ENCODE results near the gene GCSH. TPM values are rescaled to one million over a fixed set of nuclear protein-coding genes. Genes with fewer than 3 reads are reported as not detected.

GCSH gene
- total RNA-seq, 1 experiment from 2014 or later, result 117 TPM

- POLR2A ChIA-PET, result no interaction called here
- no peak overlapping the region for H3K4me3 ChIP-seq (replicated peaks in 1 of 2; ENCODE audit: low read depth in 1 of 2, low read length in 2 of 2)
These were observed 20.1 kb upstream of the GCSH start for GRCh38 chr16:81116285-81116684.

More at GRCh38 chr16:81116285-81116684, 20.1 kb upstream of the GCSH start:
- TF ChIP-seq, protein P1, sequence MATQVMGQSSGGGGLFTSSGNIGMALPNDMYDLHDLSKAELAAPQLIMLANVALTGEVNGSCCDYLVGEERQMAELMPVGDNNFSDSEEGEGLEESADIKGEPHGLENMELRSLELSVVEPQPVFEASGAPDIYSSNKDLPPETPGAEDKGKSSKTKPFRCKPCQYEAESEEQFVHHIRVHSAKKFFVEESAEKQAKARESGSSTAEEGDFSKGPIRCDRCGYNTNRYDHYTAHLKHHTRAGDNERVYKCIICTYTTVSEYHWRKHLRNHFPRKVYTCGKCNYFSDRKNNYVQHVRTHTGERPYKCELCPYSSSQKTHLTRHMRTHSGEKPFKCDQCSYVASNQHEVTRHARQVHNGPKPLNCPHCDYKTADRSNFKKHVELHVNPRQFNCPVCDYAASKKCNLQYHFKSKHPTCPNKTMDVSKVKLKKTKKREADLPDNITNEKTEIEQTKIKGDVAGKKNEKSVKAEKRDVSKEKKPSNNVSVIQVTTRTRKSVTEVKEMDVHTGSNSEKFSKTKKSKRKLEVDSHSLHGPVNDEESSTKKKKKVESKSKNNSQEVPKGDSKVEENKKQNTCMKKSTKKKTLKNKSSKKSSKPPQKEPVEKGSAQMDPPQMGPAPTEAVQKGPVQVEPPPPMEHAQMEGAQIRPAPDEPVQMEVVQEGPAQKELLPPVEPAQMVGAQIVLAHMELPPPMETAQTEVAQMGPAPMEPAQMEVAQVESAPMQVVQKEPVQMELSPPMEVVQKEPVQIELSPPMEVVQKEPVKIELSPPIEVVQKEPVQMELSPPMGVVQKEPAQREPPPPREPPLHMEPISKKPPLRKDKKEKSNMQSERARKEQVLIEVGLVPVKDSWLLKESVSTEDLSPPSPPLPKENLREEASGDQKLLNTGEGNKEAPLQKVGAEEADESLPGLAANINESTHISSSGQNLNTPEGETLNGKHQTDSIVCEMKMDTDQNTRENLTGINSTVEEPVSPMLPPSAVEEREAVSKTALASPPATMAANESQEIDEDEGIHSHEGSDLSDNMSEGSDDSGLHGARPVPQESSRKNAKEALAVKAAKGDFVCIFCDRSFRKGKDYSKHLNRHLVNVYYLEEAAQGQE (IDR thresholded peaks at IDR 0.05; ENCODE audit: low read depth), result no peak
- TF ChIP-seq, protein P2, sequence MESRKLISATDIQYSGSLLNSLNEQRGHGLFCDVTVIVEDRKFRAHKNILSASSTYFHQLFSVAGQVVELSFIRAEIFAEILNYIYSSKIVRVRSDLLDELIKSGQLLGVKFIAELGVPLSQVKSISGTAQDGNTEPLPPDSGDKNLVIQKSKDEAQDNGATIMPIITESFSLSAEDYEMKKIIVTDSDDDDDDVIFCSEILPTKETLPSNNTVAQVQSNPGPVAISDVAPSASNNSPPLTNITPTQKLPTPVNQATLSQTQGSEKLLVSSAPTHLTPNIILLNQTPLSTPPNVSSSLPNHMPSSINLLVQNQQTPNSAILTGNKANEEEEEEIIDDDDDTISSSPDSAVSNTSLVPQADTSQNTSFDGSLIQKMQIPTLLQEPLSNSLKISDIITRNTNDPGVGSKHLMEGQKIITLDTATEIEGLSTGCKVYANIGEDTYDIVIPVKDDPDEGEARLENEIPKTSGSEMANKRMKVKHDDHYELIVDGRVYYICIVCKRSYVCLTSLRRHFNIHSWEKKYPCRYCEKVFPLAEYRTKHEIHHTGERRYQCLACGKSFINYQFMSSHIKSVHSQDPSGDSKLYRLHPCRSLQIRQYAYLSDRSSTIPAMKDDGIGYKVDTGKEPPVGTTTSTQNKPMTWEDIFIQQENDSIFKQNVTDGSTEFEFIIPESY (IDR thresholded peaks at IDR 0.05; ENCODE audit: extremely low read depth, insufficient replicate concordance, low read length), result no peak
- H2AFZ ChIP-seq (ENCODE audit: low read depth, low read length, poor library complexity, severe bottlenecking), result no peak overlapping the region
- no peaks in the 10 kb centered on the region for H3K79me2 ChIP-seq (ENCODE audit: insufficient read depth, low read length)
- no peak overlapping the region for H3K27ac ChIP-seq (ENCODE audit: low read depth, low read length)
- DNase-seq (ENCODE audit: low read depth, low spot score), result no peak
- no peaks in the 10 kb centered on the region for H3K9me2 ChIP-seq (ENCODE audit: insufficient read depth)
- no peaks in the 10 kb centered on the region for H3K4me1 ChIP-seq (ENCODE audit: control insufficient read depth in 1 of 2, insufficient read depth in 2 of 2, low read length in 2 of 2)
- no peak for ATAC-seq
- H3K9ac ChIP-seq (ENCODE audit: low read length), result no peak overlapping the region
- 0 out of 2 replicates have a peak, but pooled peaks cover 5% of the 10 kb centered on the region for H3K27me3 ChIP-seq (ENCODE audit: insufficient read depth, low read length)
- H3K4me2 ChIP-seq (ENCODE audit: low read length), result no peak overlapping the region
- H3K9me3 ChIP-seq (ENCODE audit: control insufficient read depth in 1 of 2, insufficient read depth in 1 of 2, low read depth in 1 of 2, low read length in 2 of 2), result no peaks in the 10 kb centered on the region
- CTCF ChIA-PET, result no interaction called here
- RAD21 ChIA-PET (ENCODE audit: low non-redundant PET in 1 of 2, low total read pairs in 2 of 2, uncharacterized antibody in 2 of 2, unreplicated experiment in 2 of 2), result no interaction called here
- intact Hi-C loops (cut with micrococcal nuclease), result no loop called here
- H4K20me1 ChIP-seq (ENCODE audit: insufficient read depth), result no peaks in the 10 kb centered on the region
- H3K36me3 ChIP-seq (ENCODE audit: control insufficient read depth in 1 of 2, insufficient read depth in 2 of 2, low read length in 2 of 2), result no peaks in the 10 kb centered on the region
- no TSS peak for BruUV-seq (replicated peaks)

All from HCT116 (cell line).